ENCODE measurements around the gene PFKFB2. TPM values are rescaled to one million over a fixed set of nuclear protein-coding genes. Genes with fewer than 3 reads are reported as not detected.
A peak's percentile ranks its signal among the peaks of the same experiment; 100 is the strongest.

PFKFB2 gene
- total and polyA plus RNA-seq, 2 experiments from 2014 or later = 9.5 to 19.2 TPM

GRCh38 chr1:207049974-207050391 lies 3.1 kb upstream of the PFKFB2 start:
- Histone ChIP-seq H2AFZ (peak overlapping the region; percentile 45), H3K4me1 (ENCODE audit: insufficient read depth) (peaks cover 42% of the 10 kb centered on the region), H3K36me3 (replicated peaks; ENCODE audit: insufficient read depth, low read depth) (no peaks in the 10 kb centered on the region), H3K4me2 (peak overlapping the region; percentile 82), H3K9me3 (ENCODE audit: low read depth) (no peaks in the 10 kb centered on the region), H4K20me1 (ENCODE audit: insufficient read depth, poor library complexity, severe bottlenecking) (peaks cover 23% of the 10 kb centered on the region), H3K27ac (peak overlapping the region; percentile 89), H3K4me3 (peak overlapping the region; percentile 72), H3K27me3 (no peaks in the 10 kb centered on the region), H3K9me2 (replicated peaks; ENCODE audit: insufficient read depth) (no peaks in the 10 kb centered on the region), H3K79me2 (peaks cover 53% of the 10 kb centered on the region)
- TF ChIP-seq EZH2phosphoT487 (IDR thresholded peaks at IDR 0.05; ENCODE audit: low read depth, severe bottlenecking, unreplicated experiment) = no peak
- peak; percentile 78 for TF ChIP-seq CTCF (IDR thresholded peaks at IDR 0.05; ENCODE audit: poor library complexity)
- peak; percentile 78 for DNase-seq (ENCODE audit: low spot score)
- 2% methylated on average over 6 of the region's 6 CpGs for WGBS (ENCODE audit: low lambda C conversion rate, missing lambda C conversion rate)

- Histone ChIP-seq H3K4me2 (peak overlapping the region; percentile 83), H4K20me1 (ENCODE audit: insufficient read depth, poor library complexity, severe bottlenecking) (peaks cover 23% of the 10 kb centered on the region), H3K4me1 (ENCODE audit: insufficient read depth) (peaks cover 39% of the 10 kb centered on the region), H3K79me2 (peaks cover 48% of the 10 kb centered on the region), H3K27me3 (no peaks in the 10 kb centered on the region), H2AFZ (peak overlapping the region; percentile 81), H3K9me3 (ENCODE audit: low read depth) (no peaks in the 10 kb centered on the region), H3K9me2 (replicated peaks; ENCODE audit: insufficient read depth) (no peaks in the 10 kb centered on the region), H3K4me3 (peak overlapping the region; percentile 72), H3K36me3 (replicated peaks; ENCODE audit: insufficient read depth, low read depth) (no peaks in the 10 kb centered on the region), H3K27ac (peak overlapping the region; percentile 89)
- peak; percentile 96 for DNase-seq (ENCODE audit: low spot score)
- no peak for TF ChIP-seq EZH2 (IDR thresholded peaks at IDR 0.05; ENCODE audit: borderline replicate concordance)
- TF ChIP-seq CTCF (IDR thresholded peaks at IDR 0.05; ENCODE audit: poor library complexity) = peak; percentile 3
- under 1% methylated on average over 47 of the region's 47 CpGs for WGBS (ENCODE audit: low lambda C conversion rate, missing lambda C conversion rate)
Observed at GRCh38 chr1:207050480-207051190, 2.4 kb upstream of the PFKFB2 start.

- H3K4me3 ChIP-seq = peak within 1 kb of the TSS; percentile 72
- TF ChIP-seq EZH2 (IDR thresholded peaks at IDR 0.05; ENCODE audit: borderline replicate concordance) (no peak), CTCF (IDR thresholded peaks at IDR 0.05; ENCODE audit: poor library complexity) (no peak), EZH2phosphoT487 (IDR thresholded peaks at IDR 0.05; ENCODE audit: low read depth, severe bottlenecking, unreplicated experiment) (no peak)
- no peaks in the 10 kb centered on the region for H3K9me3 ChIP-seq (ENCODE audit: low read depth)
- WGBS (ENCODE audit: low lambda C conversion rate, missing lambda C conversion rate) = 38% methylated on average over 15 of the region's 15 CpGs
- H4K20me1 ChIP-seq (ENCODE audit: insufficient read depth, poor library complexity, severe bottlenecking) = peaks cover 21% of the 10 kb centered on the region
- peak; percentile 73 for DNase-seq (ENCODE audit: low spot score)
- no peaks in the 10 kb centered on the region for H3K27me3 ChIP-seq
- H3K79me2 ChIP-seq = peaks cover 41% of the 10 kb centered on the region
- H3K4me2 ChIP-seq = peak within 1 kb of the TSS; percentile 83
- peak within 1 kb of the TSS; percentile 81 for H2AFZ ChIP-seq
- H3K27ac ChIP-seq = peak within 1 kb of the TSS; percentile 89
- peaks cover 32% of the 10 kb centered on the region for H3K4me1 ChIP-seq (ENCODE audit: insufficient read depth)
- H3K9me2 ChIP-seq (replicated peaks; ENCODE audit: insufficient read depth) = no peaks in the 10 kb centered on the region
- H3K36me3 ChIP-seq (replicated peaks; ENCODE audit: insufficient read depth, low read depth) = no peaks in the 10 kb centered on the region
Observed at GRCh38 chr1:207051191-207051943, 1.7 kb upstream of the PFKFB2 start, which contains the start of gene YOD1. Gene YOD1 (minus strand): TSS chr1:207051208. CDS start chr1:207051030, 178 bp downstream.

Data from hepatocyte (in vitro differentiated cells).